ENCODE measurements around the gene GTSF1L. TPM values are rescaled to one million over a fixed set of nuclear protein-coding genes. Genes with fewer than 3 reads are reported as not detected.

The GTSF1L gene
- total RNA-seq, 1 experiment from 2014 or later: not detected

GRCh38 chr20:43723186-43723585, 3.6 kb downstream of the GTSF1L start:
- ChIA-PET CTCF (interaction anchor here (0.9 to 1.1 kb wide), 2 partner anchors 31 to 185 kb away, joined by 3 to 4 read pairs; no protein-coding TSS in a partner anchor), POLR2A (interaction anchor here (0.6 kb wide), 1 partner anchor 58 kb away, joined by 3 read pairs; no protein-coding TSS in a partner anchor)
- Mint-ChIP-seq H3K27ac (no peak overlapping the region), H3K9me3 (peaks cover 8% of the 10 kb centered on the region), H3K4me1 (peaks cover 14% of the 10 kb centered on the region), H3K27me3 (ENCODE audit: low read depth) (no peaks in the 10 kb centered on the region), H3K4me3 (no peak overlapping the region), H3K36me3 (peaks cover 4% of the 10 kb centered on the region; the same call in 1 of the 2 replicates)
- DNase-seq (ENCODE audit: low spot score) (no peak), ATAC-seq (no peak)
- TF ChIP-seq FOXP1 (CRISPR knock-in tag; IDR thresholded peaks at IDR 0.05; ENCODE audit: borderline replicate concordance) (no peak), SOX15 (CRISPR knock-in tag; IDR thresholded peaks at IDR 0.05) (no peak), OVOL2 (CRISPR knock-in tag; IDR thresholded peaks at IDR 0.05; ENCODE audit: borderline replicate concordance) (no peak), GTF2I (CRISPR knock-in tag; conservative IDR thresholded peaks at IDR 0.05) (no peak), ZBTB21 (CRISPR knock-in tag; IDR thresholded peaks at IDR 0.05; ENCODE audit: borderline replicate concordance) (no peak), NFE2L1 (CRISPR knock-in tag; IDR thresholded peaks at IDR 0.05) (no peak), GRHL2 (CRISPR knock-in tag; IDR thresholded peaks at IDR 0.05; ENCODE audit: insufficient replicate concordance, severe bottlenecking) (no peak), MYBL2 (CRISPR knock-in tag; IDR thresholded peaks at IDR 0.05) (no peak), SMAD3 (CRISPR knock-in tag; IDR thresholded peaks at IDR 0.05; ENCODE audit: borderline replicate concordance) (no peak), NR2C2 (CRISPR knock-in tag; IDR thresholded peaks at IDR 0.05) (no peak)
- TF ChIP-seq, protein P1, sequence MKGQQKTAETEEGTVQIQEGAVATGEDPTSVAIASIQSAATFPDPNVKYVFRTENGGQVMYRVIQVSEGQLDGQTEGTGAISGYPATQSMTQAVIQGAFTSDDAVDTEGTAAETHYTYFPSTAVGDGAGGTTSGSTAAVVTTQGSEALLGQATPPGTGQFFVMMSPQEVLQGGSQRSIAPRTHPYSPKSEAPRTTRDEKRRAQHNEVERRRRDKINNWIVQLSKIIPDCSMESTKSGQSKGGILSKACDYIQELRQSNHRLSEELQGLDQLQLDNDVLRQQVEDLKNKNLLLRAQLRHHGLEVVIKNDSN (CRISPR knock-in tag; IDR thresholded peaks at IDR 0.05): no peak
- TF ChIP-seq, protein P2, sequence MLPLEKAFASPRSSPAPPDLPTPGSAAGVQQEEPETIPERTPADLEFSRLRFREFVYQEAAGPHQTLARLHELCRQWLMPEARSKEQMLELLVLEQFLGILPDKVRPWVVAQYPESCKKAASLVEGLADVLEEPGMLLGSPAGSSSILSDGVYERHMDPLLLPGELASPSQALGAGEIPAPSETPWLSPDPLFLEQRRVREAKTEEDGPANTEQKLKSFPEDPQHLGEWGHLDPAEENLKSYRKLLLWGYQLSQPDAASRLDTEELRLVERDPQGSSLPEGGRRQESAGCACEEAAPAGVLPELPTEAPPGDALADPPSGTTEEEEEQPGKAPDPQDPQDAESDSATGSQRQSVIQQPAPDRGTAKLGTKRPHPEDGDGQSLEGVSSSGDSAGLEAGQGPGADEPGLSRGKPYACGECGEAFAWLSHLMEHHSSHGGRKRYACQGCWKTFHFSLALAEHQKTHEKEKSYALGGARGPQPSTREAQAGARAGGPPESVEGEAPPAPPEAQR (CRISPR knock-in tag; IDR thresholded peaks at IDR 0.05): no peak
- TF ChIP-seq, protein P3, sequence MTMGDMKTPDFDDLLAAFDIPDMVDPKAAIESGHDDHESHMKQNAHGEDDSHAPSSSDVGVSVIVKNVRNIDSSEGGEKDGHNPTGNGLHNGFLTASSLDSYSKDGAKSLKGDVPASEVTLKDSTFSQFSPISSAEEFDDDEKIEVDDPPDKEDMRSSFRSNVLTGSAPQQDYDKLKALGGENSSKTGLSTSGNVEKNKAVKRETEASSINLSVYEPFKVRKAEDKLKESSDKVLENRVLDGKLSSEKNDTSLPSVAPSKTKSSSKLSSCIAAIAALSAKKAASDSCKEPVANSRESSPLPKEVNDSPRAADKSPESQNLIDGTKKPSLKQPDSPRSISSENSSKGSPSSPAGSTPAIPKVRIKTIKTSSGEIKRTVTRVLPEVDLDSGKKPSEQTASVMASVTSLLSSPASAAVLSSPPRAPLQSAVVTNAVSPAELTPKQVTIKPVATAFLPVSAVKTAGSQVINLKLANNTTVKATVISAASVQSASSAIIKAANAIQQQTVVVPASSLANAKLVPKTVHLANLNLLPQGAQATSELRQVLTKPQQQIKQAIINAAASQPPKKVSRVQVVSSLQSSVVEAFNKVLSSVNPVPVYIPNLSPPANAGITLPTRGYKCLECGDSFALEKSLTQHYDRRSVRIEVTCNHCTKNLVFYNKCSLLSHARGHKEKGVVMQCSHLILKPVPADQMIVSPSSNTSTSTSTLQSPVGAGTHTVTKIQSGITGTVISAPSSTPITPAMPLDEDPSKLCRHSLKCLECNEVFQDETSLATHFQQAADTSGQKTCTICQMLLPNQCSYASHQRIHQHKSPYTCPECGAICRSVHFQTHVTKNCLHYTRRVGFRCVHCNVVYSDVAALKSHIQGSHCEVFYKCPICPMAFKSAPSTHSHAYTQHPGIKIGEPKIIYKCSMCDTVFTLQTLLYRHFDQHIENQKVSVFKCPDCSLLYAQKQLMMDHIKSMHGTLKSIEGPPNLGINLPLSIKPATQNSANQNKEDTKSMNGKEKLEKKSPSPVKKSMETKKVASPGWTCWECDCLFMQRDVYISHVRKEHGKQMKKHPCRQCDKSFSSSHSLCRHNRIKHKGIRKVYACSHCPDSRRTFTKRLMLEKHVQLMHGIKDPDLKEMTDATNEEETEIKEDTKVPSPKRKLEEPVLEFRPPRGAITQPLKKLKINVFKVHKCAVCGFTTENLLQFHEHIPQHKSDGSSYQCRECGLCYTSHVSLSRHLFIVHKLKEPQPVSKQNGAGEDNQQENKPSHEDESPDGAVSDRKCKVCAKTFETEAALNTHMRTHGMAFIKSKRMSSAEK (CRISPR knock-in tag; IDR thresholded peaks at IDR 0.05; ENCODE audit: borderline replicate concordance): no peak

- no peak for ATAC-seq
- CTCF ChIA-PET: interaction anchor here (0.5 to 1.1 kb wide), 2 partner anchors 11 to 114 kb away, joined by 3 read pairs; no protein-coding TSS in a partner anchor
- Mint-ChIP-seq H3K36me3 (peaks cover 4% of the 10 kb centered on the region; the same call in 1 of the 2 replicates), H3K4me3 (no peak overlapping the region), H3K9me3 (peaks cover 8% of the 10 kb centered on the region), H3K4me1 (peaks cover 14% of the 10 kb centered on the region), H3K27me3 (ENCODE audit: low read depth) (no peaks in the 10 kb centered on the region), H3K27ac (no peak overlapping the region)
- POLR2A ChIA-PET: interaction anchor here (0.5 kb wide), 1 partner anchor 72 kb away, joined by 4 read pairs; no protein-coding TSS in a partner anchor
- TF ChIP-seq, protein P1 (CRISPR knock-in tag; IDR thresholded peaks at IDR 0.05): no peak
- no peak for TF ChIP-seq GRHL2 (CRISPR knock-in tag; IDR thresholded peaks at IDR 0.05; ENCODE audit: insufficient replicate concordance, severe bottlenecking)
- TF ChIP-seq ZNF423 (CRISPR knock-in tag; IDR thresholded peaks at IDR 0.05): no peak
- TF ChIP-seq TP53 (CRISPR knock-in tag; IDR thresholded peaks at IDR 0.05): no peak
- no peak for TF ChIP-seq AFF4 (CRISPR knock-in tag; IDR thresholded peaks at IDR 0.05; ENCODE audit: borderline replicate concordance)
- no peak for TF ChIP-seq TEAD4 (CRISPR knock-in tag; IDR thresholded peaks at IDR 0.05)
- TF ChIP-seq PRRX2 (CRISPR knock-in tag; IDR thresholded peaks at IDR 0.05): no peak
- TF ChIP-seq JUN (CRISPR knock-in tag; IDR thresholded peaks at IDR 0.05): no peak
- no peak for DNase-seq (ENCODE audit: low spot score)
Observed at GRCh38 chr20:43722153-43722505, 4.7 kb downstream of the GTSF1L start.
